K562 (cell line): ENCODE data around the gene KCNJ4. TPM values are rescaled to one million over a fixed set of nuclear protein-coding genes. Genes with fewer than 3 reads are reported as not detected.

Source experiments
- CBX1 ChIP-seq: sonication (generic); IDR thresholded peaks from 2 replicates; pipeline ENCODE4 v1.6.1; 2016; ENCODE audit warnings: antibody characterized with exemption, low read depth, mild to moderate bottlenecking
- CC2D1A ChIP-seq: fragments of 450-650 bp; IDR thresholded peaks from 2 replicates; pipeline ENCODE4 v1.6.1; 2017; ENCODE audit warnings: mild to moderate bottlenecking
- ILF3 ChIP-seq: fragments of 450-650 bp; IDR thresholded peaks from 2 replicates; pipeline ENCODE4 v1.6.1; 2018; ENCODE audit warnings: antibody characterized with exemption, mild to moderate bottlenecking, moderate library complexity, borderline replicate concordance
- MTA3 ChIP-seq: fragments of 450-650 bp; formaldehyde crosslinking; IDR thresholded peaks from 2 replicates; pipeline ENCODE4 v1.6.1; 2017; ENCODE audit warnings: mild to moderate bottlenecking, borderline replicate concordance
- TOE1 ChIP-seq, 2 experiments: fragments of 450-650 bp in 1 of 2; sonication (generic) in 1 of 2; formaldehyde crosslinking in 1 of 2; IDR thresholded peaks; 2 replicates each; pipeline versions ENCODE4 v1.7.1 to v1.8.0; 2016 to 2022; ENCODE audit warnings: borderline replicate concordance in 2 of 2, mild to moderate bottlenecking in 2 of 2, antibody characterized with exemption in 1 of 2, inconsistent platforms in 1 of 2, low read depth in 1 of 2, missing genetic modification reagents in 1 of 2, moderate library complexity in 1 of 2
- polyA plus RNA-seq, 8 experiments: library from polyadenylated mRNA; depleted of rRNA in 4 of 8; stranded (reverse) in 5 of 8; unstranded in 3 of 8; fragments of >200 nt; fragmentation: Nextera tagmentation in 2 of 8; fragmentation: Illumina TruSeq in 1 of 8; extraction: Ambion mirVana in 2 of 8; extraction: Trizol in 1 of 8; gene quantifications; 2 replicates each; pipeline versions ENCODE4 v1.2.1 to v1.2.3, GENCODE V29; 2011 to 2014; ENCODE audit warnings: inconsistent platforms in 1 of 8, missing spikeins in 1 of 8
- total RNA-seq, 7 experiments: library from RNA; depleted of rRNA in 6 of 7; stranded (reverse); fragments of >200 nt in 6 of 7; fragmentation: Illumina TruSeq in 2 of 7; extraction: Trizol in 2 of 7; gene quantifications; 2 replicates each; pipeline versions ENCODE4 v1.2.1 to v1.2.3, GENCODE V29; 2011 to 2021; ENCODE audit warnings: low replicate concordance in 1 of 7
- TF ChIP-seq, protein P1 (sequence below): fragments of 250-450 bp; sonication (Bioruptor Pico); IDR thresholded peaks from 2 replicates; pipeline ENCODE4 v1.4.0; 2020; ENCODE audit warnings: mild to moderate bottlenecking, moderate library complexity, borderline replicate concordance
- TF ChIP-seq, protein P2 (sequence below), 2 experiments: fragments of 450-650 bp; formaldehyde crosslinking in 1 of 2; IDR thresholded peaks; 2 replicates each; pipeline versions ENCODE4 v1.4.0 to v1.6.1; 2014 to 2020; ENCODE audit warnings: mild to moderate bottlenecking in 2 of 2, borderline replicate concordance in 1 of 2, low read depth in 1 of 2
- TF ChIP-seq, protein P3 (sequence below): IDR thresholded peaks from 3 replicates; pipeline ENCODE4 v1.6.1; 2011; ENCODE audit warnings: borderline replicate concordance, mild to moderate bottlenecking, moderate library complexity; ENCODE audit not compliant: insufficient read length; ENCODE audit errors: extremely low read depth

The KCNJ4 gene
- total and polyA plus RNA-seq, 9 of the 15 experiments (the other 6 are each of a cell fraction or from before 2014, with no cell fraction given): 0.07 to 0.55 (median 0.09) TPM; not detected in 4

DNA sequence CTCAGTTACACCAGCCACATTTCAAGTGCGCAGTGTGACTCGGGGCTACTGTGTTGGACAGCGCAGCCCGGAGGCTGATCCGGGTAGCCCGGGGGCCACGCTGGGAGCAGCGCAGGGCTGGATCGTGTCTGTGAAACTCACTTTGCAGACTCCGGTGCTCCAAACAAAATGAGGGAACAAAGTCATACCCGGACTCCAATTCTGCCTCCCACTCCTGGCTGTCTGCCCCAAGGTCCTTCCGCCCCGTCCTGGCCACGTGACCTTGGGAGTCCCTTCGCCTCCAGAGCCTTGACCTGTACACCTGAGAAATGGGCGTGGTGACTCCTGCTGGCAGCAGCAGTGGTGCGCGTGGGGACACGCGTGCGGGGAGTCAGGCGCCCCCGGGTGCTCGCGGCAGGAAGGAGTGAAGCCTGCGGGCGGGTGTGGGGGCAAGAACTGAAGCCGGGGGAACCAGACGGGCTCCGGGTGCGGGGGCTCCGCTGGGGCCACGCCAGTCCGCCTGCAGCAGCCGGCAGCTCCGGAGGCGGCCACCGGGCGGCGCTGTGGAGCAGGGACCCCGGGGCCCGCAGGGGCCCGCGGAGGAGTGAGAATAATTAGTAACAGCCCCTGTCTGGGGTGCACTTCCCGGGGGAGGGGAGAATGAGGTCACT, 42.4 kb downstream of the KCNJ4 start (continued):
- TF ChIP-seq, protein P1, sequence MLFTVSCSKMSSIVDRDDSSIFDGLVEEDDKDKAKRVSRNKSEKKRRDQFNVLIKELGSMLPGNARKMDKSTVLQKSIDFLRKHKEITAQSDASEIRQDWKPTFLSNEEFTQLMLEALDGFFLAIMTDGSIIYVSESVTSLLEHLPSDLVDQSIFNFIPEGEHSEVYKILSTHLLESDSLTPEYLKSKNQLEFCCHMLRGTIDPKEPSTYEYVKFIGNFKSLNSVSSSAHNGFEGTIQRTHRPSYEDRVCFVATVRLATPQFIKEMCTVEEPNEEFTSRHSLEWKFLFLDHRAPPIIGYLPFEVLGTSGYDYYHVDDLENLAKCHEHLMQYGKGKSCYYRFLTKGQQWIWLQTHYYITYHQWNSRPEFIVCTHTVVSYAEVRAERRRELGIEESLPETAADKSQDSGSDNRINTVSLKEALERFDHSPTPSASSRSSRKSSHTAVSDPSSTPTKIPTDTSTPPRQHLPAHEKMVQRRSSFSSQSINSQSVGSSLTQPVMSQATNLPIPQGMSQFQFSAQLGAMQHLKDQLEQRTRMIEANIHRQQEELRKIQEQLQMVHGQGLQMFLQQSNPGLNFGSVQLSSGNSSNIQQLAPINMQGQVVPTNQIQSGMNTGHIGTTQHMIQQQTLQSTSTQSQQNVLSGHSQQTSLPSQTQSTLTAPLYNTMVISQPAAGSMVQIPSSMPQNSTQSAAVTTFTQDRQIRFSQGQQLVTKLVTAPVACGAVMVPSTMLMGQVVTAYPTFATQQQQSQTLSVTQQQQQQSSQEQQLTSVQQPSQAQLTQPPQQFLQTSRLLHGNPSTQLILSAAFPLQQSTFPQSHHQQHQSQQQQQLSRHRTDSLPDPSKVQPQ (CRISPR knock-in tag): no peak
- TF ChIP-seq MTA3 (no peak), CBX1 (0 out of 2 replicates have a peak, but pooled peaks have one; percentile 24), ILF3 (no peak), TOE1 (IDR thresholded peaks at IDR 0.05; ENCODE audit: borderline replicate concordance) (peak; percentile 50; the same call in 1 of the 2 replicates), TOE1 (CRISPR knock-in tag; IDR thresholded peaks at IDR 0.05; ENCODE audit: borderline replicate concordance, low read depth) (no peak), CC2D1A (no peak)
- TF ChIP-seq, protein P2, sequence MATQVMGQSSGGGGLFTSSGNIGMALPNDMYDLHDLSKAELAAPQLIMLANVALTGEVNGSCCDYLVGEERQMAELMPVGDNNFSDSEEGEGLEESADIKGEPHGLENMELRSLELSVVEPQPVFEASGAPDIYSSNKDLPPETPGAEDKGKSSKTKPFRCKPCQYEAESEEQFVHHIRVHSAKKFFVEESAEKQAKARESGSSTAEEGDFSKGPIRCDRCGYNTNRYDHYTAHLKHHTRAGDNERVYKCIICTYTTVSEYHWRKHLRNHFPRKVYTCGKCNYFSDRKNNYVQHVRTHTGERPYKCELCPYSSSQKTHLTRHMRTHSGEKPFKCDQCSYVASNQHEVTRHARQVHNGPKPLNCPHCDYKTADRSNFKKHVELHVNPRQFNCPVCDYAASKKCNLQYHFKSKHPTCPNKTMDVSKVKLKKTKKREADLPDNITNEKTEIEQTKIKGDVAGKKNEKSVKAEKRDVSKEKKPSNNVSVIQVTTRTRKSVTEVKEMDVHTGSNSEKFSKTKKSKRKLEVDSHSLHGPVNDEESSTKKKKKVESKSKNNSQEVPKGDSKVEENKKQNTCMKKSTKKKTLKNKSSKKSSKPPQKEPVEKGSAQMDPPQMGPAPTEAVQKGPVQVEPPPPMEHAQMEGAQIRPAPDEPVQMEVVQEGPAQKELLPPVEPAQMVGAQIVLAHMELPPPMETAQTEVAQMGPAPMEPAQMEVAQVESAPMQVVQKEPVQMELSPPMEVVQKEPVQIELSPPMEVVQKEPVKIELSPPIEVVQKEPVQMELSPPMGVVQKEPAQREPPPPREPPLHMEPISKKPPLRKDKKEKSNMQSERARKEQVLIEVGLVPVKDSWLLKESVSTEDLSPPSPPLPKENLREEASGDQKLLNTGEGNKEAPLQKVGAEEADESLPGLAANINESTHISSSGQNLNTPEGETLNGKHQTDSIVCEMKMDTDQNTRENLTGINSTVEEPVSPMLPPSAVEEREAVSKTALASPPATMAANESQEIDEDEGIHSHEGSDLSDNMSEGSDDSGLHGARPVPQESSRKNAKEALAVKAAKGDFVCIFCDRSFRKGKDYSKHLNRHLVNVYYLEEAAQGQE (IDR thresholded peaks at IDR 0.05; ENCODE audit: borderline replicate concordance): peak; percentile 36
- TF ChIP-seq, protein P2 (CRISPR knock-in tag; IDR thresholded peaks at IDR 0.05; ENCODE audit: low read depth): no peak
- TF ChIP-seq, protein P3, sequence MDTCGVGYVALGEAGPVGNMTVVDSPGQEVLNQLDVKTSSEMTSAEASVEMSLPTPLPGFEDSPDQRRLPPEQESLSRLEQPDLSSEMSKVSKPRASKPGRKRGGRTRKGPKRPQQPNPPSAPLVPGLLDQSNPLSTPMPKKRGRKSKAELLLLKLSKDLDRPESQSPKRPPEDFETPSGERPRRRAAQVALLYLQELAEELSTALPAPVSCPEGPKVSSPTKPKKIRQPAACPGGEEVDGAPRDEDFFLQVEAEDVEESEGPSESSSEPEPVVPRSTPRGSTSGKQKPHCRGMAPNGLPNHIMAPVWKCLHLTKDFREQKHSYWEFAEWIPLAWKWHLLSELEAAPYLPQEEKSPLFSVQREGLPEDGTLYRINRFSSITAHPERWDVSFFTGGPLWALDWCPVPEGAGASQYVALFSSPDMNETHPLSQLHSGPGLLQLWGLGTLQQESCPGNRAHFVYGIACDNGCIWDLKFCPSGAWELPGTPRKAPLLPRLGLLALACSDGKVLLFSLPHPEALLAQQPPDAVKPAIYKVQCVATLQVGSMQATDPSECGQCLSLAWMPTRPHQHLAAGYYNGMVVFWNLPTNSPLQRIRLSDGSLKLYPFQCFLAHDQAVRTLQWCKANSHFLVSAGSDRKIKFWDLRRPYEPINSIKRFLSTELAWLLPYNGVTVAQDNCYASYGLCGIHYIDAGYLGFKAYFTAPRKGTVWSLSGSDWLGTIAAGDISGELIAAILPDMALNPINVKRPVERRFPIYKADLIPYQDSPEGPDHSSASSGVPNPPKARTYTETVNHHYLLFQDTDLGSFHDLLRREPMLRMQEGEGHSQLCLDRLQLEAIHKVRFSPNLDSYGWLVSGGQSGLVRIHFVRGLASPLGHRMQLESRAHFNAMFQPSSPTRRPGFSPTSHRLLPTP: no peak
